Lower lobe of right lung (tissue), 2 donors: ENCODE results near the gene GNB1L. TPM values are rescaled to one million over a fixed set of nuclear protein-coding genes. Genes with fewer than 3 reads are reported as not detected.
A peak's percentile ranks its signal among the peaks of the same experiment; 100 is the strongest.

Experiments used
- ATAC-seq, 2 donors: fragments of 200-7000 bp; cut with Tn5 transposase; one replicate each; pipeline ENCODE4 v1.9.1; 2020 to 2022; ENCODE audit warnings: mild to moderate bottlenecking in 2 of 2, moderate library complexity in 2 of 2
- DNase-seq: peaks from one replicate; pipeline ENCODE4 v3.0.0-alpha.2; 2020
- H3K27ac ChIP-seq: fragments of 200-600 bp; one replicate; pipeline ENCODE4 v1.8.0; 2022
- H3K27me3 ChIP-seq: fragments of 200-600 bp; one replicate; pipeline ENCODE4 v1.8.0; 2022; ENCODE audit warnings: low read depth
- H3K36me3 ChIP-seq: fragments of 200-600 bp; one replicate; pipeline ENCODE4 v1.8.0; 2022; ENCODE audit warnings: mild to moderate bottlenecking
- H3K4me1 ChIP-seq: fragments of 200-600 bp; one replicate; pipeline ENCODE4 v1.8.0; 2022
- H3K4me3 ChIP-seq: fragments of 200-600 bp; one replicate; pipeline ENCODE4 v1.8.0; 2022; ENCODE audit warnings: mild to moderate bottlenecking
- H3K9me3 ChIP-seq: fragments of 200-600 bp; one replicate; pipeline ENCODE4 v1.8.0; 2022
- intact Hi-C: fragments of 100-400 bp; cut with DNase I; formaldehyde crosslinking; loops from one replicate; pipeline ENCODE4 v1.11.0; 2022
- total RNA-seq: library from RNA; stranded (reverse); fragmentation: NEBNext Ultra II Directional; extraction: Animal tissue kit (Norgen Biotek cat#: 25700); gene quantifications from one replicate; pipeline ENCODE4 v1.2.1, GENCODE V29; 2021
- TF ChIP-seq, protein P1 (sequence below): fragments of 200-600 bp; IDR thresholded peaks from one replicate; pipeline ENCODE4 v1.8.0; 2022; ENCODE audit warnings: antibody characterized with exemption, mild to moderate bottlenecking
- donor health status: DM: no; HTN: yes; CAD: no; lungs with severe emphysema.

GNB1L gene
- total RNA-seq, 1 donor from 2014 or later, result 6.0 TPM

DNA sequence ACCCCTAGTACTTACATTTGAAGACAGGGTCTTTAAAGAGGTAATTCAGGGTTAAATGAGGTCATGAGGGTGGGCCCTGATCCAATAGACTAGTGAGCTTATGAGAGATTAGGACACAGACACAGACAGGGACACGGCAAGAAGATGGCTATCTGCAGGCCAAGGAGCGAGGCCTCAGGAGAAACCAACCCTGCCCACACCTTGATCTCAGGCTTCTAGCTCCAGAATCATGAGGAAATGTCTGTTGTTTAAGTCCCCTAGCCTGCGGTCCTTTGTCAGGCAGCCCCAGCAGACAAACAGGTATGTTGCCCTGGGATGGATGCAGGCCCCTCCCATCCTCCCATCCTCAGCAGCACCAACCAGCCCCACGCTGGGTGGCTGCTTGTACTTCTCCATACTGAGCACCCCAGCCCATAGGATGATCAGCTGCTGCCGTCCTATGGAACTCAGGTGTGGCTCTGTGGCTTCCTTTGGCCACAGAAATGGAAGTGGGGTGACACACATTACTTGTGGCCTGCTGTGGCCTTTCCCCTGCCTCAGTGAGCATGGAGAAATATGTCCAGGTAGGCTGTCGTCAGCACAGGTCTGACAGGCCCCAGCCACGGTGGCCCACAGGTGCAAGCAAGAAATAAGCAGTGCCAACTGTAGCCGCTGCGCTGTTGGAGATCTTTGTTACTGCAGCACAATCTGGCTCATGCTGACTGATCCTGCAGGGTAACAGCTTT, 7.9 kb downstream of the GNB1L start:
- no peaks in the 10 kb centered on the region for H3K27me3 ChIP-seq
- H3K4me3 ChIP-seq, result no peak overlapping the region
- H3K27ac ChIP-seq, result peak overlapping the region; percentile 3
- H3K9me3 ChIP-seq, result no peaks in the 10 kb centered on the region
- DNase-seq (no peak), ATAC-seq (no peak)
- TF ChIP-seq, protein P1, sequence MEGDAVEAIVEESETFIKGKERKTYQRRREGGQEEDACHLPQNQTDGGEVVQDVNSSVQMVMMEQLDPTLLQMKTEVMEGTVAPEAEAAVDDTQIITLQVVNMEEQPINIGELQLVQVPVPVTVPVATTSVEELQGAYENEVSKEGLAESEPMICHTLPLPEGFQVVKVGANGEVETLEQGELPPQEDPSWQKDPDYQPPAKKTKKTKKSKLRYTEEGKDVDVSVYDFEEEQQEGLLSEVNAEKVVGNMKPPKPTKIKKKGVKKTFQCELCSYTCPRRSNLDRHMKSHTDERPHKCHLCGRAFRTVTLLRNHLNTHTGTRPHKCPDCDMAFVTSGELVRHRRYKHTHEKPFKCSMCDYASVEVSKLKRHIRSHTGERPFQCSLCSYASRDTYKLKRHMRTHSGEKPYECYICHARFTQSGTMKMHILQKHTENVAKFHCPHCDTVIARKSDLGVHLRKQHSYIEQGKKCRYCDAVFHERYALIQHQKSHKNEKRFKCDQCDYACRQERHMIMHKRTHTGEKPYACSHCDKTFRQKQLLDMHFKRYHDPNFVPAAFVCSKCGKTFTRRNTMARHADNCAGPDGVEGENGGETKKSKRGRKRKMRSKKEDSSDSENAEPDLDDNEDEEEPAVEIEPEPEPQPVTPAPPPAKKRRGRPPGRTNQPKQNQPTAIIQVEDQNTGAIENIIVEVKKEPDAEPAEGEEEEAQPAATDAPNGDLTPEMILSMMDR, result no peak
- H3K4me1 ChIP-seq, result peaks cover 64% of the 10 kb centered on the region
- intact Hi-C loops, result no loop called here
- peaks cover 19% of the 10 kb centered on the region for H3K36me3 ChIP-seq

DNA sequence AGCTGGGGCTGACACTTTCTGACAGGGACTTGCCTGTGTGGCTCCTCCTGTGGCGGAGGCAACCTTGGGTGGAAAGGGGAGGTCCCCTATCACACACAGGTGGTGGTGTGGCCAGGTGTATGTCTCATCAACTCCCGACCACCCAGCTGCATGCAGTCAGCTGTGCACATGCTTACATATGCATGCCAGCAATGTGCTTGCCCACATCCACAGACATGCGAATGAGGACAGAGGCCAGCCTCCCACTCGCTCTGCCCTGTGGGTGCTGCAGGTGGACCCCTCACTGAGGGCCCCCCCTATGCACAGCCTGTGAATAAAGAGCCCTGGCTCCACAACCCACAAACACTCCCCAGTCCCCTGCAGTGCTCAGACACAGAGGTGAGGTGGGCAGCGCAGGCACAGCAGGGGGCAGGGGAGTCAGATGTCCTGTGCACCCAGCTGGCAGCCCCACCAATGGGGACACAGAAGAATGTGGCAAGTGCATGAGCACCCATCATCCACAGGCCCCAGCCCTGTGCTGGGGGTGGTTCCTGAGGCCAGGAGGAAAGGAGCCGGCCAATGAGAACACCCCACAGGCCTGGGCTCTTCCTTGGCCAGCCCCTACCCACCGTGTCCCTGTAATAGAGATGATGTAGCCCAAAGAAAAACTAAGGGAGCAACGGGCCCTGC, 9.5 kb downstream of the GNB1L start:
- Histone ChIP-seq H3K27ac (peak overlapping the region; percentile 81), H3K4me3 (no peak overlapping the region), H3K4me1 (peaks cover 49% of the 10 kb centered on the region)

GRCh38 chr22:19844377-19845053, 10.2 kb downstream of the GNB1L start:
- Histone ChIP-seq H3K4me3 (peak overlapping the region; percentile 23), H3K36me3 (no peaks in the 10 kb centered on the region), H3K9me3 (no peaks in the 10 kb centered on the region), H3K27me3 (no peaks in the 10 kb centered on the region), H3K27ac (peak overlapping the region; percentile 81), H3K4me1 (peaks cover 47% of the 10 kb centered on the region)
- TF ChIP-seq, protein P1, result peak; percentile 30
- peak; percentile 65 to 74 for ATAC-seq
- intact Hi-C loops, result no loop called here
- DNase-seq, result peak; percentile 82

More for the DNA sequence above, 9.5 kb downstream of the GNB1L start:
- no peak for ATAC-seq
- DNase-seq, result no peak
- no peaks in the 10 kb centered on the region for H3K9me3 ChIP-seq
- intact Hi-C loops, result no loop called here
- TF ChIP-seq, protein P1, result no peak
- H3K36me3 ChIP-seq, result peaks cover 3% of the 10 kb centered on the region
- no peaks in the 10 kb centered on the region for H3K27me3 ChIP-seq

GRCh38 chr22:19843857-19844376, 10.8 kb downstream of the GNB1L start:
- Histone ChIP-seq H3K27me3 (no peaks in the 10 kb centered on the region), H3K4me3 (peak overlapping the region; percentile 23), H3K4me1 (peaks cover 41% of the 10 kb centered on the region), H3K9me3 (no peaks in the 10 kb centered on the region), H3K27ac (peak overlapping the region; percentile 81), H3K36me3 (no peaks in the 10 kb centered on the region)
- intact Hi-C loops, result no loop called here
- TF ChIP-seq, protein P1, result no peak
- peak in 1 of 2 donors; percentile 5 for ATAC-seq
- DNase-seq, result no peak

DNA sequence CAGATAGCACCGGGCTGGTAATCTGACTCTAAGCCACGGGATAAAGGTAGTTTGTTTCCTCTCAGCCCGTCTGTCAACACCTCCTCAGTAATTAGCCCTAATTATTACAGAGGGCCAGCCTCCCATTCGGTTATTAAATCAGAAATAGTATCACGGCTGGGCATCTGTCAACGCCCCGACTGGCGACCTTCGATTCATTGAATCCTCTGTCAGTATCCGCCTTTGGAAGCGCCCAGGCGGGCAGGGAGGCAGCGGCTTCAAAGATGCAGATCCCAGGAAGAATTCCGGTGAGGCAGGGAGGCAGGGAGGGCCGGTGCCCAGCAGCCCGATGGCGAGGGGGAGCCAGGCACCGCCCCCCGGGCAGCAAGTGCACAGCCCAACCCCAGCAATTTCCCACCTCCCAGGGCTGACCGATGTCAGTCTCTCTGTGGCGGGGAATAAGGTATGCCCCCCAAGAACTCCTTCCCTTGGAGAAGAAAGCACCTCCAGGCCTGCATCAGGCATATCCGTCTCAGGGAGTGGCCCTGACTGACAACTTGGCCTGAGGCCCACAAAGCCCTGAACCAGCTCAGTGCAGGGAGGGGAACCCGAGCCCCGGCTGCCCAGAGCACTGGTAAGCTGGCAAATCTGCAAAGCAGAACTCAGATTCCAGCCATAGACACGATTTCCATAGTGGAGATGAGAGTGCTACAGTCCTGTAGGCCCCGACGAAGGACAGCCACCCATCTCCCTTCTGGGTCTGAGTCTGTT, 11.4 kb downstream of the GNB1L start:
- peak overlapping the region; percentile 81 for H3K27ac ChIP-seq
- ATAC-seq (peak in 1 of 2 donors; percentile 15), DNase-seq (no peak)
- H3K9me3 ChIP-seq, result no peaks in the 10 kb centered on the region
- no peaks in the 10 kb centered on the region for H3K36me3 ChIP-seq
- intact Hi-C loops, result no loop called here
- TF ChIP-seq, protein P1, result no peak
- peaks cover 35% of the 10 kb centered on the region for H3K4me1 ChIP-seq
- H3K27me3 ChIP-seq, result no peaks in the 10 kb centered on the region
- H3K4me3 ChIP-seq, result no peak overlapping the region
